ENCODE results near the gene TXN2.

DNA sequence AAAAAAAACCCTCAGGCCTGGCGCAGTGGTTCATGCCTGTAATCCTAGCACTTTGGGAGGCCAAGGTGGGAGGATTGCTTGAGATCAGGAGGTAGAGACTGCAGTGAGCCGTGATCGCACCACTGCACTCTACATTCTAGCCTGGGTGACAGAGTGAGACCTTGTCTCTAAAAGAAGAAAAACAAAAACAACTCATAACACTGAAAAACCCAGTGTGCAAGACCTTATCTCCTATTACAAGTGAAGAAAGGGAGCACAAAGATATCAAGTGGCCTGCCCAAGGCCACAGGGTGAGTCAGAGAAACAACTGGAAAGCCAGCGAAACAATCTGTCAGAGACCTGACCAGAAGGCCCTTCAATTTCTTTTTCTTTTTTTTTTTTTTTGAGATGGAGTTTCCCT lies 2.5 kb downstream of the TXN2 start:
- TF ChIP-seq, protein P1, sequence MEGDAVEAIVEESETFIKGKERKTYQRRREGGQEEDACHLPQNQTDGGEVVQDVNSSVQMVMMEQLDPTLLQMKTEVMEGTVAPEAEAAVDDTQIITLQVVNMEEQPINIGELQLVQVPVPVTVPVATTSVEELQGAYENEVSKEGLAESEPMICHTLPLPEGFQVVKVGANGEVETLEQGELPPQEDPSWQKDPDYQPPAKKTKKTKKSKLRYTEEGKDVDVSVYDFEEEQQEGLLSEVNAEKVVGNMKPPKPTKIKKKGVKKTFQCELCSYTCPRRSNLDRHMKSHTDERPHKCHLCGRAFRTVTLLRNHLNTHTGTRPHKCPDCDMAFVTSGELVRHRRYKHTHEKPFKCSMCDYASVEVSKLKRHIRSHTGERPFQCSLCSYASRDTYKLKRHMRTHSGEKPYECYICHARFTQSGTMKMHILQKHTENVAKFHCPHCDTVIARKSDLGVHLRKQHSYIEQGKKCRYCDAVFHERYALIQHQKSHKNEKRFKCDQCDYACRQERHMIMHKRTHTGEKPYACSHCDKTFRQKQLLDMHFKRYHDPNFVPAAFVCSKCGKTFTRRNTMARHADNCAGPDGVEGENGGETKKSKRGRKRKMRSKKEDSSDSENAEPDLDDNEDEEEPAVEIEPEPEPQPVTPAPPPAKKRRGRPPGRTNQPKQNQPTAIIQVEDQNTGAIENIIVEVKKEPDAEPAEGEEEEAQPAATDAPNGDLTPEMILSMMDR (IDR thresholded peaks at IDR 0.05 in 2 of 3, conservative IDR thresholded peaks at IDR 0.05 in 1 of 3; ENCODE audit: borderline replicate concordance in 1 of 3, insufficient read depth in 1 of 3, low read depth in 2 of 3, low read length in 2 of 3), result no peak
- no peak for TF ChIP-seq POLR2A (IDR thresholded peaks at IDR 0.05; ENCODE audit: borderline replicate concordance, extremely low read depth, insufficient read depth, insufficient read length)
- TF ChIP-seq EZH2 (IDR thresholded peaks at IDR 0.05), result no peak
- no peak for TF ChIP-seq SP1 (IDR thresholded peaks at IDR 0.05; ENCODE audit: low read depth)
- no peak for TF ChIP-seq TCF7L2 (IDR thresholded peaks at IDR 0.05; ENCODE audit: borderline replicate concordance, extremely low read depth, insufficient read depth, insufficient read length)
- no peak for TF ChIP-seq ZNF274 (IDR thresholded peaks at IDR 0.05; ENCODE audit: low read depth, low read length)
- TF ChIP-seq, protein P2, sequence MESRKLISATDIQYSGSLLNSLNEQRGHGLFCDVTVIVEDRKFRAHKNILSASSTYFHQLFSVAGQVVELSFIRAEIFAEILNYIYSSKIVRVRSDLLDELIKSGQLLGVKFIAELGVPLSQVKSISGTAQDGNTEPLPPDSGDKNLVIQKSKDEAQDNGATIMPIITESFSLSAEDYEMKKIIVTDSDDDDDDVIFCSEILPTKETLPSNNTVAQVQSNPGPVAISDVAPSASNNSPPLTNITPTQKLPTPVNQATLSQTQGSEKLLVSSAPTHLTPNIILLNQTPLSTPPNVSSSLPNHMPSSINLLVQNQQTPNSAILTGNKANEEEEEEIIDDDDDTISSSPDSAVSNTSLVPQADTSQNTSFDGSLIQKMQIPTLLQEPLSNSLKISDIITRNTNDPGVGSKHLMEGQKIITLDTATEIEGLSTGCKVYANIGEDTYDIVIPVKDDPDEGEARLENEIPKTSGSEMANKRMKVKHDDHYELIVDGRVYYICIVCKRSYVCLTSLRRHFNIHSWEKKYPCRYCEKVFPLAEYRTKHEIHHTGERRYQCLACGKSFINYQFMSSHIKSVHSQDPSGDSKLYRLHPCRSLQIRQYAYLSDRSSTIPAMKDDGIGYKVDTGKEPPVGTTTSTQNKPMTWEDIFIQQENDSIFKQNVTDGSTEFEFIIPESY (IDR thresholded peaks at IDR 0.05; ENCODE audit: extremely low read depth, insufficient replicate concordance, low read length), result no peak
- TF ChIP-seq, protein P3, sequence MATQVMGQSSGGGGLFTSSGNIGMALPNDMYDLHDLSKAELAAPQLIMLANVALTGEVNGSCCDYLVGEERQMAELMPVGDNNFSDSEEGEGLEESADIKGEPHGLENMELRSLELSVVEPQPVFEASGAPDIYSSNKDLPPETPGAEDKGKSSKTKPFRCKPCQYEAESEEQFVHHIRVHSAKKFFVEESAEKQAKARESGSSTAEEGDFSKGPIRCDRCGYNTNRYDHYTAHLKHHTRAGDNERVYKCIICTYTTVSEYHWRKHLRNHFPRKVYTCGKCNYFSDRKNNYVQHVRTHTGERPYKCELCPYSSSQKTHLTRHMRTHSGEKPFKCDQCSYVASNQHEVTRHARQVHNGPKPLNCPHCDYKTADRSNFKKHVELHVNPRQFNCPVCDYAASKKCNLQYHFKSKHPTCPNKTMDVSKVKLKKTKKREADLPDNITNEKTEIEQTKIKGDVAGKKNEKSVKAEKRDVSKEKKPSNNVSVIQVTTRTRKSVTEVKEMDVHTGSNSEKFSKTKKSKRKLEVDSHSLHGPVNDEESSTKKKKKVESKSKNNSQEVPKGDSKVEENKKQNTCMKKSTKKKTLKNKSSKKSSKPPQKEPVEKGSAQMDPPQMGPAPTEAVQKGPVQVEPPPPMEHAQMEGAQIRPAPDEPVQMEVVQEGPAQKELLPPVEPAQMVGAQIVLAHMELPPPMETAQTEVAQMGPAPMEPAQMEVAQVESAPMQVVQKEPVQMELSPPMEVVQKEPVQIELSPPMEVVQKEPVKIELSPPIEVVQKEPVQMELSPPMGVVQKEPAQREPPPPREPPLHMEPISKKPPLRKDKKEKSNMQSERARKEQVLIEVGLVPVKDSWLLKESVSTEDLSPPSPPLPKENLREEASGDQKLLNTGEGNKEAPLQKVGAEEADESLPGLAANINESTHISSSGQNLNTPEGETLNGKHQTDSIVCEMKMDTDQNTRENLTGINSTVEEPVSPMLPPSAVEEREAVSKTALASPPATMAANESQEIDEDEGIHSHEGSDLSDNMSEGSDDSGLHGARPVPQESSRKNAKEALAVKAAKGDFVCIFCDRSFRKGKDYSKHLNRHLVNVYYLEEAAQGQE (IDR thresholded peaks at IDR 0.05; ENCODE audit: low read depth), result no peak
- TF ChIP-seq RAD21 (IDR thresholded peaks at IDR 0.05; ENCODE audit: low read depth), result no peak
- no peak for TF ChIP-seq YY1 (IDR thresholded peaks at IDR 0.05; ENCODE audit: extremely low read depth, insufficient replicate concordance, low read depth, low read length)
- TF ChIP-seq, protein P4, sequence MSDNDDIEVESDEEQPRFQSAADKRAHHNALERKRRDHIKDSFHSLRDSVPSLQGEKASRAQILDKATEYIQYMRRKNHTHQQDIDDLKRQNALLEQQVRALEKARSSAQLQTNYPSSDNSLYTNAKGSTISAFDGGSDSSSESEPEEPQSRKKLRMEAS (IDR thresholded peaks at IDR 0.05), result no peak
- TF ChIP-seq FOSL1 (IDR thresholded peaks at IDR 0.05; ENCODE audit: low read depth), result no peak
- TF ChIP-seq EZH2phosphoT487 (IDR thresholded peaks at IDR 0.05; ENCODE audit: borderline replicate concordance), result no peak
- TF ChIP-seq POLR2AphosphoS5 (IDR thresholded peaks at IDR 0.05; ENCODE audit: low read depth, low read length), result no peak
